Measurements from ENCODE around the gene P2RX6.

DNA sequence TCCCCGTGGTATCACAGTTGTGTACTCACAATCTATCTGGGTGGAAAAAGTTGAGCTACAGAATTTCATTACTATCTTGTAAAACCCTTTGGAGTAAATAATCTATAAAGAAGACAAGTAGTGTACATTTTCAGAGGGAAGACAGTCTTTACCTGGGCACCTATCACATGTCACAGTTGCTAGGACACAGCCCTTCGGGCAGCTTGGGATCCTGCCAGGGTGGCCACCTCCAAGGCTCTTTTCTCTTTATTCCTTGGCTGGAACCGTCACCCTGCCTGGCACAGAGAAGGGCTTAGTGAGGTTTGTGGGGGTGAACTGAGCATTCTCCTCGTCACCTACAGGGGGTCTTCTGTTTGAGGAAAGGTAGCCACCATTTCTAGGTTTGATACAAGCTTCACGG, 54.4 kb downstream of the P2RX6 start:
- TF ChIP-seq, protein P1, sequence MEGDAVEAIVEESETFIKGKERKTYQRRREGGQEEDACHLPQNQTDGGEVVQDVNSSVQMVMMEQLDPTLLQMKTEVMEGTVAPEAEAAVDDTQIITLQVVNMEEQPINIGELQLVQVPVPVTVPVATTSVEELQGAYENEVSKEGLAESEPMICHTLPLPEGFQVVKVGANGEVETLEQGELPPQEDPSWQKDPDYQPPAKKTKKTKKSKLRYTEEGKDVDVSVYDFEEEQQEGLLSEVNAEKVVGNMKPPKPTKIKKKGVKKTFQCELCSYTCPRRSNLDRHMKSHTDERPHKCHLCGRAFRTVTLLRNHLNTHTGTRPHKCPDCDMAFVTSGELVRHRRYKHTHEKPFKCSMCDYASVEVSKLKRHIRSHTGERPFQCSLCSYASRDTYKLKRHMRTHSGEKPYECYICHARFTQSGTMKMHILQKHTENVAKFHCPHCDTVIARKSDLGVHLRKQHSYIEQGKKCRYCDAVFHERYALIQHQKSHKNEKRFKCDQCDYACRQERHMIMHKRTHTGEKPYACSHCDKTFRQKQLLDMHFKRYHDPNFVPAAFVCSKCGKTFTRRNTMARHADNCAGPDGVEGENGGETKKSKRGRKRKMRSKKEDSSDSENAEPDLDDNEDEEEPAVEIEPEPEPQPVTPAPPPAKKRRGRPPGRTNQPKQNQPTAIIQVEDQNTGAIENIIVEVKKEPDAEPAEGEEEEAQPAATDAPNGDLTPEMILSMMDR (IDR thresholded peaks at IDR 0.05) = no peak
- peak; percentile 70 for TF ChIP-seq POLR2AphosphoS5 (IDR thresholded peaks at IDR 0.05)
- TF ChIP-seq POLR2A (IDR thresholded peaks at IDR 0.05) = no peak
